K562 (cell line): ENCODE results near the gene TTLL9. TPM values are rescaled to one million over a fixed set of nuclear protein-coding genes. Genes with fewer than 3 reads are reported as not detected.
A peak's percentile ranks its signal among the peaks of the same experiment; 100 is the strongest.

ENCODE experiments used
- FIP1L1 ChIP-seq: fragments of 200-400 bp; formaldehyde crosslinking; IDR thresholded peaks from 2 replicates; pipeline ENCODE4 v1.6.1; 2018; ENCODE audit warnings: mild to moderate bottlenecking, low read depth, low read length; ENCODE audit not compliant: poor library complexity, severe bottlenecking
- FOXP1 ChIP-seq: sonication (generic); formaldehyde crosslinking; IDR thresholded peaks from 2 replicates; pipeline ENCODE4 v1.8.0; 2022; ENCODE audit warnings: mild to moderate bottlenecking, missing genetic modification reagents
- HMGN3 ChIP-seq: IDR thresholded peaks from 2 replicates; pipeline ENCODE4 v1.6.1; 2011; ENCODE audit warnings: borderline replicate concordance, low read depth, mild to moderate bottlenecking, mixed read lengths, low read length; ENCODE audit not compliant: insufficient read length; ENCODE audit errors: extremely low read depth
- HNRNPLL ChIP-seq: fragments of 200-400 bp; formaldehyde crosslinking; IDR thresholded peaks from 2 replicates; pipeline ENCODE4 v1.6.1; 2017; ENCODE audit warnings: low read length, low read depth, mild to moderate bottlenecking; ENCODE audit not compliant: poor library complexity, severe bottlenecking
- KLF1 ChIP-seq: fragments of 450-650 bp; IDR thresholded peaks from 2 replicates; pipeline ENCODE4 v1.6.1; 2016; ENCODE audit warnings: missing genetic modification characterization, missing compliant biosample characterization
- MBD2 ChIP-seq: sonication (generic); IDR thresholded peaks from 2 replicates; pipeline ENCODE4 v1.6.1; 2016; ENCODE audit warnings: low read depth, borderline replicate concordance
- PHF8 ChIP-seq: fragments of 200-600 bp; sonication (generic); IDR thresholded peaks from 2 replicates; pipeline ENCODE4 v1.6.1; 2012; ENCODE audit warnings: mixed run types, mild to moderate bottlenecking, inconsistent platforms, low read length, moderate library complexity, borderline replicate concordance
- PHTF2 ChIP-seq: fragments of 250-450 bp; sonication (Bioruptor Pico); IDR thresholded peaks from 2 replicates; pipeline ENCODE4 v1.5.0; 2021; ENCODE audit warnings: mild to moderate bottlenecking
- POLR2A ChIP-seq: fragments of 450-650 bp; conservative IDR thresholded peaks from 2 replicates; pipeline ENCODE4 v1.6.1; 2016
- RB1 ChIP-seq: fragments of 450-650 bp; IDR thresholded peaks from 2 replicates; pipeline ENCODE4 v1.6.1; 2017; ENCODE audit warnings: low read depth, mild to moderate bottlenecking
- SP1 ChIP-seq: sonication (generic); formaldehyde crosslinking; IDR thresholded peaks from 2 replicates; pipeline ENCODE4 v1.8.1; 2022; ENCODE audit warnings: mild to moderate bottlenecking, missing genetic modification reagents
- TBP ChIP-seq: optimal IDR thresholded peaks from 2 replicates; pipeline ENCODE3; 2011; ENCODE audit warnings: low read depth, low read length, improper control_type of control experiment
- TCFL5 ChIP-seq: fragments of 250-450 bp; sonication (Bioruptor Pico); conservative IDR thresholded peaks from 2 replicates; pipeline ENCODE4 v1.6.1; 2021; ENCODE audit warnings: mild to moderate bottlenecking, moderate library complexity, matching md5 sums
- XRCC4 ChIP-seq: IDR thresholded peaks from one replicate; pipeline ENCODE4 v1.6.1; 2011; ENCODE audit not compliant: insufficient read depth, insufficient read length; ENCODE audit errors: extremely low read depth
- ZBTB9 ChIP-seq: fragments of 450-650 bp; formaldehyde crosslinking; IDR thresholded peaks from 2 replicates; pipeline ENCODE4 v1.4.0; 2020; ENCODE audit warnings: mild to moderate bottlenecking, moderate library complexity
- polyA plus RNA-seq, 8 experiments: library from polyadenylated mRNA; depleted of rRNA in 4 of 8; stranded (reverse) in 5 of 8; unstranded in 3 of 8; fragments of >200 nt; fragmentation: Nextera tagmentation in 2 of 8; fragmentation: Illumina TruSeq in 1 of 8; extraction: Ambion mirVana in 2 of 8; extraction: Trizol in 1 of 8; gene quantifications; 2 replicates each; pipeline versions ENCODE4 v1.2.1 to v1.2.3, GENCODE V29; 2011 to 2014; ENCODE audit warnings: inconsistent platforms in 1 of 8, missing spikeins in 1 of 8
- total RNA-seq, 7 experiments: library from RNA; depleted of rRNA in 6 of 7; stranded (reverse); fragments of >200 nt in 6 of 7; fragmentation: Illumina TruSeq in 2 of 7; extraction: Trizol in 2 of 7; gene quantifications; 2 replicates each; pipeline versions ENCODE4 v1.2.1 to v1.2.3, GENCODE V29; 2011 to 2021; ENCODE audit warnings: low replicate concordance in 1 of 7
- TF ChIP-seq, protein P1 (sequence below): fragments of 150-350 bp; IDR thresholded peaks from 2 replicates; pipeline ENCODE4 v1.6.1; 2014; ENCODE audit warnings: low read depth, mild to moderate bottlenecking, low read length, borderline replicate concordance
- TF ChIP-seq, protein P2 (sequence below): IDR thresholded peaks from 3 replicates; pipeline ENCODE4 v1.6.1; 2011; ENCODE audit warnings: borderline replicate concordance, mild to moderate bottlenecking, moderate library complexity; ENCODE audit not compliant: insufficient read length; ENCODE audit errors: extremely low read depth
- TF ChIP-seq, protein P3 (sequence below): fragments of 450-650 bp; IDR thresholded peaks from 2 replicates; pipeline ENCODE4 v1.6.1; 2016

Gene TTLL9
- total and polyA plus RNA-seq, 9 of the 15 experiments (the other 6 are each of a cell fraction or from before 2014, with no cell fraction given) = 0.06 to 0.07 TPM; not detected in 7

- TF ChIP-seq, protein P1, sequence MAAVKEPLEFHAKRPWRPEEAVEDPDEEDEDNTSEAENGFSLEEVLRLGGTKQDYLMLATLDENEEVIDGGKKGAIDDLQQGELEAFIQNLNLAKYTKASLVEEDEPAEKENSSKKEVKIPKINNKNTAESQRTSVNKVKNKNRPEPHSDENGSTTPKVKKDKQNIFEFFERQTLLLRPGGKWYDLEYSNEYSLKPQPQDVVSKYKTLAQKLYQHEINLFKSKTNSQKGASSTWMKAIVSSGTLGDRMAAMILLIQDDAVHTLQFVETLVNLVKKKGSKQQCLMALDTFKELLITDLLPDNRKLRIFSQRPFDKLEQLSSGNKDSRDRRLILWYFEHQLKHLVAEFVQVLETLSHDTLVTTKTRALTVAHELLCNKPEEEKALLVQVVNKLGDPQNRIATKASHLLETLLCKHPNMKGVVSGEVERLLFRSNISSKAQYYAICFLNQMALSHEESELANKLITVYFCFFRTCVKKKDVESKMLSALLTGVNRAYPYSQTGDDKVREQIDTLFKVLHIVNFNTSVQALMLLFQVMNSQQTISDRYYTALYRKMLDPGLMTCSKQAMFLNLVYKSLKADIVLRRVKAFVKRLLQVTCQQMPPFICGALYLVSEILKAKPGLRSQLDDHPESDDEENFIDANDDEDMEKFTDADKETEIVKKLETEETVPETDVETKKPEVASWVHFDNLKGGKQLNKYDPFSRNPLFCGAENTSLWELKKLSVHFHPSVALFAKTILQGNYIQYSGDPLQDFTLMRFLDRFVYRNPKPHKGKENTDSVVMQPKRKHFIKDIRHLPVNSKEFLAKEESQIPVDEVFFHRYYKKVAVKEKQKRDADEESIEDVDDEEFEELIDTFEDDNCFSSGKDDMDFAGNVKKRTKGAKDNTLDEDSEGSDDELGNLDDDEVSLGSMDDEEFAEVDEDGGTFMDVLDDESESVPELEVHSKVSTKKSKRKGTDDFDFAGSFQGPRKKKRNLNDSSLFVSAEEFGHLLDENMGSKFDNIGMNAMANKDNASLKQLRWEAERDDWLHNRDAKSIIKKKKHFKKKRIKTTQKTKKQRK = no peak
- TF ChIP-seq XRCC4 (no peak), PHF8 (no peak), HNRNPLL (no peak), FOXP1 (peak; percentile 100), MBD2 (no peak), RB1 (peak; percentile 93), PHTF2 (CRISPR knock-in tag) (no peak), TCFL5 (CRISPR knock-in tag) (no peak), SP1 (CRISPR knock-in tag) (peak; percentile 87), ZBTB9 (CRISPR knock-in tag) (peak; percentile 95), KLF1 (tag) (0 out of 2 replicates have a peak, but pooled peaks have one; percentile 36), POLR2A (no peak), TBP (no peak), FIP1L1 (peak; percentile 81), HMGN3 (no peak)
- TF ChIP-seq, protein P2, sequence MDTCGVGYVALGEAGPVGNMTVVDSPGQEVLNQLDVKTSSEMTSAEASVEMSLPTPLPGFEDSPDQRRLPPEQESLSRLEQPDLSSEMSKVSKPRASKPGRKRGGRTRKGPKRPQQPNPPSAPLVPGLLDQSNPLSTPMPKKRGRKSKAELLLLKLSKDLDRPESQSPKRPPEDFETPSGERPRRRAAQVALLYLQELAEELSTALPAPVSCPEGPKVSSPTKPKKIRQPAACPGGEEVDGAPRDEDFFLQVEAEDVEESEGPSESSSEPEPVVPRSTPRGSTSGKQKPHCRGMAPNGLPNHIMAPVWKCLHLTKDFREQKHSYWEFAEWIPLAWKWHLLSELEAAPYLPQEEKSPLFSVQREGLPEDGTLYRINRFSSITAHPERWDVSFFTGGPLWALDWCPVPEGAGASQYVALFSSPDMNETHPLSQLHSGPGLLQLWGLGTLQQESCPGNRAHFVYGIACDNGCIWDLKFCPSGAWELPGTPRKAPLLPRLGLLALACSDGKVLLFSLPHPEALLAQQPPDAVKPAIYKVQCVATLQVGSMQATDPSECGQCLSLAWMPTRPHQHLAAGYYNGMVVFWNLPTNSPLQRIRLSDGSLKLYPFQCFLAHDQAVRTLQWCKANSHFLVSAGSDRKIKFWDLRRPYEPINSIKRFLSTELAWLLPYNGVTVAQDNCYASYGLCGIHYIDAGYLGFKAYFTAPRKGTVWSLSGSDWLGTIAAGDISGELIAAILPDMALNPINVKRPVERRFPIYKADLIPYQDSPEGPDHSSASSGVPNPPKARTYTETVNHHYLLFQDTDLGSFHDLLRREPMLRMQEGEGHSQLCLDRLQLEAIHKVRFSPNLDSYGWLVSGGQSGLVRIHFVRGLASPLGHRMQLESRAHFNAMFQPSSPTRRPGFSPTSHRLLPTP = no peak
- TF ChIP-seq, protein P3, sequence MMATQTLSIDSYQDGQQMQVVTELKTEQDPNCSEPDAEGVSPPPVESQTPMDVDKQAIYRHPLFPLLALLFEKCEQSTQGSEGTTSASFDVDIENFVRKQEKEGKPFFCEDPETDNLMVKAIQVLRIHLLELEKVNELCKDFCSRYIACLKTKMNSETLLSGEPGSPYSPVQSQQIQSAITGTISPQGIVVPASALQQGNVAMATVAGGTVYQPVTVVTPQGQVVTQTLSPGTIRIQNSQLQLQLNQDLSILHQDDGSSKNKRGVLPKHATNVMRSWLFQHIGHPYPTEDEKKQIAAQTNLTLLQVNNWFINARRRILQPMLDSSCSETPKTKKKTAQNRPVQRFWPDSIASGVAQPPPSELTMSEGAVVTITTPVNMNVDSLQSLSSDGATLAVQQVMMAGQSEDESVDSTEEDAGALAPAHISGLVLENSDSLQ = no peak
Measured at GRCh38 chr20:31968291-31969126, 98.1 kb downstream of the TTLL9 start (continued).
